WTC11 (cell line): ENCODE results near the gene PIEZO1.
"Not testable (repeated sequence)": the region's sequence is repeated elsewhere in the genome, so short reads cannot be mapped to it uniquely, and the experiment has no call there.

ENCODE experiments used
- CREM ChIP-seq: sonication (generic); formaldehyde crosslinking; IDR thresholded peaks from 2 replicates; pipeline ENCODE4 v1.8.1; 2022; ENCODE audit warnings: mild to moderate bottlenecking, missing genetic modification reagents, moderate library complexity
- MXD4 ChIP-seq: fragments of 250-450 bp; sonication (Bioruptor Pico); IDR thresholded peaks from 2 replicates; pipeline ENCODE4 v1.8.0; 2021; ENCODE audit warnings: mild to moderate bottlenecking, moderate library complexity, borderline replicate concordance
- NR1H2 ChIP-seq: sonication (generic); formaldehyde crosslinking; IDR thresholded peaks from 2 replicates; pipeline ENCODE4 v1.9.0; 2021; ENCODE audit warnings: mild to moderate bottlenecking, moderate library complexity, missing genetic modification reagents
- TEAD1 ChIP-seq: sonication (generic); formaldehyde crosslinking; IDR thresholded peaks from 2 replicates; pipeline ENCODE4 v1.8.0; 2022; ENCODE audit warnings: mild to moderate bottlenecking, missing genetic modification reagents
- ZNF121 ChIP-seq: sonication (generic); formaldehyde crosslinking; IDR thresholded peaks from 2 replicates; pipeline ENCODE4 v1.8.0; 2023; ENCODE audit warnings: missing genetic modification reagents
- TF ChIP-seq, protein P1 (sequence below): sonication (generic); formaldehyde crosslinking; IDR thresholded peaks from 2 replicates; pipeline ENCODE4 v1.8.0; 2022; ENCODE audit warnings: mild to moderate bottlenecking, missing genetic modification reagents
- TF ChIP-seq, protein P2 (sequence below): sonication (generic); formaldehyde crosslinking; IDR thresholded peaks from 2 replicates; pipeline ENCODE4 v1.8.0; 2022; ENCODE audit warnings: mild to moderate bottlenecking, missing genetic modification reagents
- TF ChIP-seq, protein P3 (sequence below): fragments of 200-600 bp; IDR thresholded peaks from 2 replicates; pipeline ENCODE4 v1.8.0; 2022; ENCODE audit warnings: antibody characterized with exemption
- TF ChIP-seq, protein P4 (sequence below): sonication (generic); formaldehyde crosslinking; conservative IDR thresholded peaks from 2 replicates; pipeline ENCODE4 v1.8.1; 2022; ENCODE audit warnings: mild to moderate bottlenecking, missing genetic modification reagents
- TF ChIP-seq, protein P5 (sequence below): sonication (generic); formaldehyde crosslinking; IDR thresholded peaks from 2 replicates; pipeline ENCODE4 v1.8.1; 2023; ENCODE audit warnings: mild to moderate bottlenecking, missing genetic modification reagents, moderate library complexity
- TF ChIP-seq, protein P6 (sequence below): sonication (generic); formaldehyde crosslinking; IDR thresholded peaks from 2 replicates; pipeline ENCODE4 v1.8.1; 2022; ENCODE audit warnings: low read depth, mild to moderate bottlenecking, moderate library complexity, missing genetic modification reagents, borderline replicate concordance

DNA sequence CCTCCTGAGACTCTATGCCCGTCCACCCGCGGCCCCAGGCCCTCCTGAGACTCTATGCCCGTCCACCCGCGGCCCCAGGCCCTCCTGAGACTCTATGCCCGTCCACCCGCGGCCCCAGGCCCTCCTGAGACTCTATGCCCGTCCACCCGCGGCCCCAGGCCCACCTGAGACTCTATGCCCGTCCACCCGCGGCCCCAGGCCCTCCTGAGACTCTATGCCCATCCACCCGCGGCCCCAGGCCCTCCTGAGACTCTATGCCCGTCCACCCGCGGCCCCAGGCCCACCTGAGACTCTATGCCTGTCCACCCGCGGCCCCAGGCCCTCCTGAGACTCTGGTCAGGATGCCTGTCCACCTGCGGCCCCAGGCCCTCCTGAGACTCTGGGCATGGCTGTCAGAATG, 13.2 kb downstream of the PIEZO1 start:
- not testable (repeated sequence) for TF ChIP-seq TEAD1, CREM, NR1H2, ZNF121, MXD4 (CRISPR knock-in tag)
- TF ChIP-seq, protein P1, sequence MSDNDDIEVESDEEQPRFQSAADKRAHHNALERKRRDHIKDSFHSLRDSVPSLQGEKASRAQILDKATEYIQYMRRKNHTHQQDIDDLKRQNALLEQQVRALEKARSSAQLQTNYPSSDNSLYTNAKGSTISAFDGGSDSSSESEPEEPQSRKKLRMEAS: not testable (repeated sequence)
- TF ChIP-seq, protein P2, sequence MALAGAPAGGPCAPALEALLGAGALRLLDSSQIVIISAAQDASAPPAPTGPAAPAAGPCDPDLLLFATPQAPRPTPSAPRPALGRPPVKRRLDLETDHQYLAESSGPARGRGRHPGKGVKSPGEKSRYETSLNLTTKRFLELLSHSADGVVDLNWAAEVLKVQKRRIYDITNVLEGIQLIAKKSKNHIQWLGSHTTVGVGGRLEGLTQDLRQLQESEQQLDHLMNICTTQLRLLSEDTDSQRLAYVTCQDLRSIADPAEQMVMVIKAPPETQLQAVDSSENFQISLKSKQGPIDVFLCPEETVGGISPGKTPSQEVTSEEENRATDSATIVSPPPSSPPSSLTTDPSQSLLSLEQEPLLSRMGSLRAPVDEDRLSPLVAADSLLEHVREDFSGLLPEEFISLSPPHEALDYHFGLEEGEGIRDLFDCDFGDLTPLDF: not testable (repeated sequence)
- TF ChIP-seq, protein P3, sequence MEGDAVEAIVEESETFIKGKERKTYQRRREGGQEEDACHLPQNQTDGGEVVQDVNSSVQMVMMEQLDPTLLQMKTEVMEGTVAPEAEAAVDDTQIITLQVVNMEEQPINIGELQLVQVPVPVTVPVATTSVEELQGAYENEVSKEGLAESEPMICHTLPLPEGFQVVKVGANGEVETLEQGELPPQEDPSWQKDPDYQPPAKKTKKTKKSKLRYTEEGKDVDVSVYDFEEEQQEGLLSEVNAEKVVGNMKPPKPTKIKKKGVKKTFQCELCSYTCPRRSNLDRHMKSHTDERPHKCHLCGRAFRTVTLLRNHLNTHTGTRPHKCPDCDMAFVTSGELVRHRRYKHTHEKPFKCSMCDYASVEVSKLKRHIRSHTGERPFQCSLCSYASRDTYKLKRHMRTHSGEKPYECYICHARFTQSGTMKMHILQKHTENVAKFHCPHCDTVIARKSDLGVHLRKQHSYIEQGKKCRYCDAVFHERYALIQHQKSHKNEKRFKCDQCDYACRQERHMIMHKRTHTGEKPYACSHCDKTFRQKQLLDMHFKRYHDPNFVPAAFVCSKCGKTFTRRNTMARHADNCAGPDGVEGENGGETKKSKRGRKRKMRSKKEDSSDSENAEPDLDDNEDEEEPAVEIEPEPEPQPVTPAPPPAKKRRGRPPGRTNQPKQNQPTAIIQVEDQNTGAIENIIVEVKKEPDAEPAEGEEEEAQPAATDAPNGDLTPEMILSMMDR: not testable (repeated sequence)
- TF ChIP-seq, protein P4, sequence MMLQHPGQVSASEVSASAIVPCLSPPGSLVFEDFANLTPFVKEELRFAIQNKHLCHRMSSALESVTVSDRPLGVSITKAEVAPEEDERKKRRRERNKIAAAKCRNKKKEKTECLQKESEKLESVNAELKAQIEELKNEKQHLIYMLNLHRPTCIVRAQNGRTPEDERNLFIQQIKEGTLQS (CRISPR knock-in tag): not testable (repeated sequence)
- TF ChIP-seq, protein P5, sequence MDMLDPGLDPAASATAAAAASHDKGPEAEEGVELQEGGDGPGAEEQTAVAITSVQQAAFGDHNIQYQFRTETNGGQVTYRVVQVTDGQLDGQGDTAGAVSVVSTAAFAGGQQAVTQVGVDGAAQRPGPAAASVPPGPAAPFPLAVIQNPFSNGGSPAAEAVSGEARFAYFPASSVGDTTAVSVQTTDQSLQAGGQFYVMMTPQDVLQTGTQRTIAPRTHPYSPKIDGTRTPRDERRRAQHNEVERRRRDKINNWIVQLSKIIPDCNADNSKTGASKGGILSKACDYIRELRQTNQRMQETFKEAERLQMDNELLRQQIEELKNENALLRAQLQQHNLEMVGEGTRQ (CRISPR knock-in tag): not testable (repeated sequence)
- TF ChIP-seq, protein P6, sequence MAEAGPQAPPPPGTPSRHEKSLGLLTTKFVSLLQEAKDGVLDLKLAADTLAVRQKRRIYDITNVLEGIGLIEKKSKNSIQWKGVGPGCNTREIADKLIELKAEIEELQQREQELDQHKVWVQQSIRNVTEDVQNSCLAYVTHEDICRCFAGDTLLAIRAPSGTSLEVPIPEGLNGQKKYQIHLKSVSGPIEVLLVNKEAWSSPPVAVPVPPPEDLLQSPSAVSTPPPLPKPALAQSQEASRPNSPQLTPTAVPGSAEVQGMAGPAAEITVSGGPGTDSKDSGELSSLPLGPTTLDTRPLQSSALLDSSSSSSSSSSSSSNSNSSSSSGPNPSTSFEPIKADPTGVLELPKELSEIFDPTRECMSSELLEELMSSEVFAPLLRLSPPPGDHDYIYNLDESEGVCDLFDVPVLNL: not testable (repeated sequence)
